VCaP (cell line): Measurements from ENCODE around the gene NAP1L1.

ENCODE experiments used
- H3K27ac ChIP-seq: fragments of 450-650 bp; 2 replicates; pipeline ENCODE4 v1.5.1; 2017
- CTCF ChIP-seq: fragments of 450-650 bp; conservative IDR thresholded peaks from 2 replicates; pipeline ENCODE4 v1.5.1; 2017; ENCODE audit warnings: mild to moderate bottlenecking, moderate library complexity

NAP1L1 gene

GRCh38 chr12:76018672-76019071 lies 65.8 kb downstream of the NAP1L1 start:
- no peak for TF ChIP-seq CTCF
- H3K27ac ChIP-seq = no peak overlapping the region

DNA sequence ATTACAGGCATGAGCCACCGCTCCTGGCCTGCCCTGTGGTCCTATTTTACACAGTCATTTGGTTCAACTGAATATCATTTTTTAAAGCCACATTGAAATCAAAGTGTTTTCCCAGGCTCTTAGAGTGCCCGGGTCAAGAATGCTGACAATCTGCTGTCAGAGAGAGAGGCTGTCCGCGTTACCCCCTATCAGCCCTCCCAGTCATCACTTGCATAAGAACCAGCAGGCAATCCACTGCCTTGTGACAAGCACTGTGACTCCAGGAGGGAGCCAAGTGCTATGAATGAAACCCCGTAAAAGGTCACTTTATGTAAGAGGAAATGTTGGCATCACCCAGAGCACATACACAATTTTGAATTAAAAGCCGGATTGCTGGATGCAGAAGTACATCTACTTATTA lies 66.4 kb downstream of the NAP1L1 start:
- H3K27ac ChIP-seq = no peak overlapping the region
- TF ChIP-seq CTCF = no peak

DNA sequence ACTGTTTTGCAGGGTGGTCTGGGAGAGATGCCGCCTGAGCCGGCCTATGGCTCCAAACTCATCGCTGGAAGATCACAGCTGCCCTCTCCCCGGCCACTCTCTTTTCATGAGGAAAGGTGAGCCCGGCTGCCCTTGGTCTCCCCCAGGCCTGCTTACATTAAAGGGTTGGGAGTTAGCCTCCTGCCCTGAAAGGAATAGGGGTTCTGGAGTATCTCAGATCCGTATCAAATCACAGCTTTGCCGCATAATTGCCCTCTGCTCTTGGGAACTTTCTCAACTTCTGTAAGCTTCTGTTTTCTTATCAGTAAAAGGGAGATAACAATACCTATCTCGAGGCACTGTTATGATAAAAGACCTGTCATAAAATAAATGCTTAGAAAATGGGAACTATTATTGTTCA lies 70.5 kb downstream of the NAP1L1 start:
- H3K27ac ChIP-seq = no peak overlapping the region
- TF ChIP-seq CTCF = no peak

DNA sequence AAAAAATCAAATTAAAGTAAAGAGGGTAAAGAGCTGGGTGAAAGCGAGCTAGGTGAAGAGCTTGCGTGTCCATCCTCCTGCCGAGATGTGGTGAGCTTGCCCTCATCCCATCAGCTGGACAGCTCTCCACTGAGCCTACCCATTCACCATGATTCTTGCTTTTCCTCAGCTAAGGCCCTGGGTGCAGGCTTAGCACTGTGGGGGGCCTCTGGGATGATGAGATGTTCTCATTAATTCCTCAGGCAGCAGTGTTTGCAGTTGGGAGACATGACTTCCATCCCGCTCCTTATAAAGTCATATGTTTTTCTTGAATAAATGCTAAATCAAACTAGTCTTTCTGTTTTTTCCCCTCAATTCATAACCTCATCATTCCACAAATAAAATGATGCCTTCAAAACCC lies 70.9 kb downstream of the NAP1L1 start:
- H3K27ac ChIP-seq = no peak overlapping the region
- no peak for TF ChIP-seq CTCF

DNA sequence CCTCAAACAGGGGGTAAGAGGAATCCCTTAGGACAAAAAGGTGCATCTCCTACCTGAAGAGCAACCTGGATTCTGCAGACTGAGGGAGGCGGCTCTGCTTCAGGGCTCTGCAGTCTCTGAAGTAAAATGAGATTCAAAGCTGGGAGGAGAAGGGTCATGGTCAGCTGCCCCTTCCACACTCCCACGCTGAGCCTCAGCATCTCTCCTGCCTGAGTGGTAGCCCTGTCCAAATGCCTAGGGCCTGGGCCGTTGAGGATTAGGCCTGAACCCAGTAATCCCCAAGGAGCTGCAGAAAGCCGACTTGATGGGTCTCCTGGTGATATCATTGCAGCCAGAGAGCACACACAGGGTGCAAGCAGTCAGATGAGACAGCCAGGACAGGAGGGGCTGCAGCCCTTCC lies 71.8 kb downstream of the NAP1L1 start:
- H3K27ac ChIP-seq = no peak overlapping the region
- TF ChIP-seq CTCF = no peak

DNA sequence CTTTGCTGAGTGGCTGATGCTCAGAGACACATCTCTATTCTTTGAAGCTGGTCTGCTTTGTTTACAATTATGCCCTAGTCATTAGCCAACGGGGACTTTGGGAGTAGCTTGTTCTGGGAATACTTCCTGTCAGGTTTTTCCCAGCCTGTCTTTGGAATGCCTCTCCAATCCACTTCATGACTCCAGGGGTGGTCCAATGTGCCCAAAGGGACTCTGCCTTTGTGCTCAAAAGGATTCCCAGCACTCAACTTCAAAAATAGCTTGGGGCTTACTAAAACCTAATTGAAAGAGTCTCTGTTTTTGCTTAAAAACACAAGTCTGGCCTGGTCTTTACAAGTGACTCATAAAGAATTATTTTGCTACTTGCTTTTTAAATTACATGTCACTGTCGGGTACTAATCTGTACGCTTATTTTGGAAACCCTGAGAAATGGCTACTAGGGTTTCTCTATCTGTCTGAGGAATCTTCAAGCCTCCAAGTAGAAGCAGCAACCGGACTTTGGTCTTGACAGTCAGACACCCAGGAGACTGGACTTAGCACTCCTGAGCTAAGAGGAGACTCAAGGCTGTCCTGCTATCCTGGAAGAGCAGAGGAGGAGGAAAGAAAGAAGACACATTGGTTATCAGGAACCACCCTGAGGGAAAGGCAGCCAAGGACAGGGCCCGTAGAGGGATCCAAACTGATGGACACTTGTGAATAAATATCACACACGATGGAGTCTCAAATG lies 73.6 kb downstream of the NAP1L1 start:
- TF ChIP-seq CTCF = no peak
- no peak overlapping the region for H3K27ac ChIP-seq

GRCh38 chr12:76008428-76008827 lies 76.1 kb downstream of the NAP1L1 start:
- no peak overlapping the region for H3K27ac ChIP-seq
- no peak for TF ChIP-seq CTCF
